ENCODE data around the gene RPS6KA5.
"Not testable (repeated sequence)": the region's sequence is repeated elsewhere in the genome, so short reads cannot be mapped to it uniquely, and the experiment has no call there.

Gene RPS6KA5

GRCh38 chr14:90830931-90831701, 229.3 kb downstream of the RPS6KA5 start:
- DNase-seq = no peak

GRCh38 chr14:90829677-90830076, 230.8 kb downstream of the RPS6KA5 start:
- DNase-seq = no peak

GRCh38 chr14:90828642-90829487, 231.6 kb downstream of the RPS6KA5 start:
- DNase-seq = no peak

- DNase-seq = peak; percentile 78
These were observed 232.4 kb downstream of the RPS6KA5 start for GRCh38 chr14:90827919-90828610.

GRCh38 chr14:90823542-90823941, 236.9 kb downstream of the RPS6KA5 start:
- DNase-seq = not testable (repeated sequence)

GRCh38 chr14:90820958-90821357, 239.5 kb downstream of the RPS6KA5 start:
- no peak for DNase-seq

GRCh38 chr14:90819734-90820393, 240.6 kb downstream of the RPS6KA5 start:
- no peak for DNase-seq

- no peak for DNase-seq
These were observed 241.7 kb downstream of the RPS6KA5 start for GRCh38 chr14:90818715-90819114.

GRCh38 chr14:90816681-90817436, 243.6 kb downstream of the RPS6KA5 start:
- no peak for DNase-seq

- no peak for DNase-seq
These were observed 244.4 kb downstream of the RPS6KA5 start, which contains the start of gene TTC7B for GRCh38 chr14:90815822-90816662. TSS of gene TTC7B (minus strand) at chr14:90816430. CDS start at chr14:90816295, 135 bp downstream.

- DNase-seq = peak; percentile 43
These were observed 244.9 kb downstream of the RPS6KA5 start for GRCh38 chr14:90815572-90815821.

- no peak for DNase-seq
These were observed 245.5 kb downstream of the RPS6KA5 start for GRCh38 chr14:90814806-90815571.

- DNase-seq = no peak
These were observed 247.0 kb downstream of the RPS6KA5 start for GRCh38 chr14:90813442-90813841.

- DNase-seq = no peak
These were observed 248.3 kb downstream of the RPS6KA5 start for GRCh38 chr14:90812109-90812508.

GRCh38 chr14:90811641-90812040, 248.8 kb downstream of the RPS6KA5 start:
- DNase-seq = no peak

- no peak for DNase-seq
These were observed 249.6 kb downstream of the RPS6KA5 start for GRCh38 chr14:90810806-90811205.

- DNase-seq = no peak
These were observed 250.7 kb downstream of the RPS6KA5 start for GRCh38 chr14:90809530-90810312.

GRCh38 chr14:90808759-90809529, 251.5 kb downstream of the RPS6KA5 start:
- DNase-seq = no peak
